ENCODE results near the gene ACBD6. TPM values are rescaled to one million over a fixed set of nuclear protein-coding genes. Genes with fewer than 3 reads are reported as not detected.

ACBD6 gene
- total RNA-seq, 1 donor from 2014 or later: 43.4 TPM

DNA sequence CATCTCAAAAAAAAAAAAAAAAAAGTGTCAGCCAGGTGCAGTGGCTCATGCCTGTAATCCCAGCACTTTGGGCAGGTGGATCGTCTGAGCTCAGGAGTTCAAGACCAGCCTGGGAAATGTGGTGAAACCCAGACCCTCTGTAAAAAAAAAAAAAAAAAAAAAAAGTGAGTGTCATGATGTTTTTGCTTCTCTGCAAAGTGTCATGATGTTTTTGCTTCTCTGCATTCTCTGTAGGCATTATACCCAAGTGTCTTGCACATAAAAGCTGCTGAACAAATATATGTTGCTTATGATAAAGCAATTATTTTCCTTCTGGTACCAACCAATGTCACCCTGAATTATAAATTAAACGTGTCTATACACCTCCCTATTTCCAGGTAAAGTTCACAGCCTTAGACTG lies 1.7 kb downstream of the ACBD6 start:
- DNase-seq (ENCODE audit: low read depth) (no peak), FAIRE-seq (no peak)
- H3K36me3 ChIP-seq (ENCODE audit: insufficient read depth, low read length): peaks cover 2% of the 10 kb centered on the region
- no peak for TF ChIP-seq EZH2 (IDR thresholded peaks at IDR 0.05; ENCODE audit: insufficient read depth, low read length)
- TF ChIP-seq CTCF (IDR thresholded peaks at IDR 0.05; ENCODE audit: insufficient read depth, low read depth, low read length): no peak
- H3K27me3 ChIP-seq (ENCODE audit: insufficient read depth, low read length): no peaks in the 10 kb centered on the region
- H2AFZ ChIP-seq (ENCODE audit: low read depth, low read length): no peak overlapping the region
- H3K9ac ChIP-seq (ENCODE audit: low read length): no peak overlapping the region
- H3K79me2 ChIP-seq (ENCODE audit: insufficient read depth, low read length): peaks cover 47% of the 10 kb centered on the region
- Mint-ChIP-seq H3K27ac (ENCODE audit: unreplicated experiment) (no peak overlapping the region), H3K27me3 (ENCODE audit: low read depth, unreplicated experiment) (no peaks in the 10 kb centered on the region), H3K4me1 (ENCODE audit: low read depth, unreplicated experiment) (peaks cover 10% of the 10 kb centered on the region), H3K9me3 (ENCODE audit: unreplicated experiment) (no peaks in the 10 kb centered on the region), H3K4me3 (ENCODE audit: unreplicated experiment) (peak overlapping the region; percentile 99), H3K36me3 (ENCODE audit: low read depth, unreplicated experiment) (peaks cover 4% of the 10 kb centered on the region)
- no peaks in the 10 kb centered on the region for H3K4me1 ChIP-seq (ENCODE audit: insufficient read depth, low read length)
- H4K20me1 ChIP-seq (ENCODE audit: insufficient read depth, low read length): peaks cover 5% of the 10 kb centered on the region
- no peaks in the 10 kb centered on the region for H3K9me3 ChIP-seq (ENCODE audit: insufficient read depth, low read depth, low read length)
- H3K27ac ChIP-seq (ENCODE audit: low read depth, low read length): no peak overlapping the region
- no peak overlapping the region for H3K4me3 ChIP-seq (ENCODE audit: insufficient read depth, low read depth, low read length)
- peak overlapping the region; percentile 96 for H3K4me2 ChIP-seq (ENCODE audit: low read length)

GRCh38 chr1:180498594-180498993 lies 3.8 kb downstream of the ACBD6 start:
- no peak for DNase-seq (ENCODE audit: low read depth)
- Mint-ChIP-seq H3K9me3 (ENCODE audit: unreplicated experiment) (no peaks in the 10 kb centered on the region), H3K27ac (ENCODE audit: unreplicated experiment) (no peak overlapping the region), H3K27me3 (ENCODE audit: low read depth, unreplicated experiment) (no peaks in the 10 kb centered on the region), H3K36me3 (ENCODE audit: low read depth, unreplicated experiment) (peaks cover 8% of the 10 kb centered on the region), H3K4me3 (ENCODE audit: unreplicated experiment) (no peak overlapping the region), H3K4me1 (ENCODE audit: low read depth, unreplicated experiment) (peaks cover 14% of the 10 kb centered on the region)
- TF ChIP-seq CTCF (IDR thresholded peaks at IDR 0.05; ENCODE audit: insufficient read depth, low read depth, low read length) (no peak), EZH2 (IDR thresholded peaks at IDR 0.05; ENCODE audit: insufficient read depth, low read length) (no peak)
- Histone ChIP-seq H3K27me3 (ENCODE audit: insufficient read depth, low read length) (no peaks in the 10 kb centered on the region), H3K4me3 (ENCODE audit: insufficient read depth, low read depth, low read length) (no peak overlapping the region), H3K79me2 (ENCODE audit: insufficient read depth, low read length) (peaks cover 47% of the 10 kb centered on the region), H3K9ac (ENCODE audit: low read length) (no peak overlapping the region), H3K9me3 (ENCODE audit: insufficient read depth, low read depth, low read length) (no peaks in the 10 kb centered on the region), H4K20me1 (ENCODE audit: insufficient read depth, low read length) (peaks cover 5% of the 10 kb centered on the region), H3K36me3 (ENCODE audit: insufficient read depth, low read length) (peaks cover 2% of the 10 kb centered on the region), H3K4me2 (ENCODE audit: low read length) (no peak overlapping the region), H2AFZ (ENCODE audit: low read depth, low read length) (no peak overlapping the region), H3K4me1 (ENCODE audit: insufficient read depth, low read length) (no peaks in the 10 kb centered on the region), H3K27ac (ENCODE audit: low read depth, low read length) (no peak overlapping the region)
- FAIRE-seq: no peak

- no peak overlapping the region for H3K4me3 Mint-ChIP-seq (ENCODE audit: unreplicated experiment)
- peaks cover 5% of the 10 kb centered on the region for H4K20me1 ChIP-seq (ENCODE audit: insufficient read depth, low read length)
- no peaks in the 10 kb centered on the region for H3K27me3 ChIP-seq (ENCODE audit: insufficient read depth, low read length)
- no peak overlapping the region for H3K27ac Mint-ChIP-seq (ENCODE audit: unreplicated experiment)
- peaks cover 2% of the 10 kb centered on the region for H3K36me3 ChIP-seq (ENCODE audit: insufficient read depth, low read length)
- FAIRE-seq: no peak
- H3K27ac ChIP-seq (ENCODE audit: low read depth, low read length): no peak overlapping the region
- H3K79me2 ChIP-seq (ENCODE audit: insufficient read depth, low read length): peaks cover 47% of the 10 kb centered on the region
- H3K4me2 ChIP-seq (ENCODE audit: low read length): no peak overlapping the region
- peaks cover 12% of the 10 kb centered on the region for H3K4me1 Mint-ChIP-seq (ENCODE audit: low read depth, unreplicated experiment)
- H2AFZ ChIP-seq (ENCODE audit: low read depth, low read length): no peak overlapping the region
- no peaks in the 10 kb centered on the region for H3K9me3 ChIP-seq (ENCODE audit: insufficient read depth, low read depth, low read length)
- H3K9me3 Mint-ChIP-seq (ENCODE audit: unreplicated experiment): no peaks in the 10 kb centered on the region
- DNase-seq (ENCODE audit: low read depth): no peak
- peaks cover 10% of the 10 kb centered on the region for H3K36me3 Mint-ChIP-seq (ENCODE audit: low read depth, unreplicated experiment)
- H3K9ac ChIP-seq (ENCODE audit: low read length): no peak overlapping the region
- no peak for TF ChIP-seq EZH2 (IDR thresholded peaks at IDR 0.05; ENCODE audit: insufficient read depth, low read length)
- no peak for TF ChIP-seq CTCF (IDR thresholded peaks at IDR 0.05; ENCODE audit: insufficient read depth, low read depth, low read length)
- H3K4me3 ChIP-seq (ENCODE audit: insufficient read depth, low read depth, low read length): no peak overlapping the region
- H3K4me1 ChIP-seq (ENCODE audit: insufficient read depth, low read length): no peaks in the 10 kb centered on the region
- H3K27me3 Mint-ChIP-seq (ENCODE audit: low read depth, unreplicated experiment): no peaks in the 10 kb centered on the region
These were observed 4.6 kb downstream of the ACBD6 start for GRCh38 chr1:180497826-180498225.

Measured in astrocyte (in vitro differentiated cells and primary cell).